Liver (tissue), 9 donors: Measurements from ENCODE around the gene CHRD. TPM values are rescaled to one million over a fixed set of nuclear protein-coding genes. Genes with fewer than 3 reads are reported as not detected.
A peak's percentile ranks its signal among the peaks of the same experiment; 100 is the strongest.

Source experiments
- DNase-seq: peaks from one replicate; pipeline ENCODE4 v3.0.0-alpha.2; 2017; ENCODE audit warnings: low spot score
- H3K27ac ChIP-seq, 2 donors: one replicate each; pipeline ENCODE4 v1.7.0; 2013; ENCODE audit warnings: inconsistent platforms in 2 of 2, low read length in 2 of 2, control low read depth in 1 of 2, low read depth in 1 of 2, mild to moderate bottlenecking in 1 of 2
- H3K27me3 ChIP-seq, 4 donors: one replicate each; pipeline versions ENCODE4 v1.6.1 to v1.7.0; 2013; ENCODE audit warnings: low read length in 3 of 4, inconsistent platforms in 1 of 4, mild to moderate bottlenecking in 1 of 4, moderate library complexity in 1 of 4; ENCODE audit not compliant: control insufficient read depth in 4 of 4, insufficient read depth in 4 of 4
- H3K36me3 ChIP-seq, 4 donors: one replicate each; pipeline versions ENCODE4 v1.6.1 to v1.7.0; 2013; ENCODE audit warnings: low read length in 3 of 4, mild to moderate bottlenecking in 3 of 4, low read depth in 1 of 4, moderate library complexity in 1 of 4; ENCODE audit not compliant: control insufficient read depth in 4 of 4, insufficient read depth in 3 of 4
- H3K4me1 ChIP-seq, 4 donors: one replicate each; pipeline versions ENCODE4 v1.6.1 to v1.7.0; 2013; ENCODE audit warnings: low read length in 3 of 4, mild to moderate bottlenecking in 3 of 4, moderate library complexity in 1 of 4; ENCODE audit not compliant: control insufficient read depth in 4 of 4, insufficient read depth in 4 of 4
- H3K4me3 ChIP-seq, 3 donors: one replicate each; pipeline versions ENCODE4 v1.6.1 to v1.7.0; 2013; ENCODE audit warnings: low read length in 3 of 3, control low read depth in 1 of 3, low read depth in 1 of 3, mild to moderate bottlenecking in 1 of 3
- H3K9ac ChIP-seq, 2 donors: one replicate each; pipeline ENCODE4 v1.7.0; 2013; ENCODE audit warnings: low read length in 2 of 2, mild to moderate bottlenecking in 2 of 2, moderate library complexity in 2 of 2, control low read depth in 1 of 2, low read depth in 1 of 2
- H3K9me3 ChIP-seq, 4 donors: one replicate each; pipeline versions ENCODE4 v1.6.1 to v1.7.0; 2013; ENCODE audit warnings: low read length in 3 of 4; ENCODE audit not compliant: control insufficient read depth in 4 of 4
- EGR1 ChIP-seq, 2 donors: IDR thresholded peaks; 2 replicates each; pipeline ENCODE4 v1.6.1; 2016 to 2018; ENCODE audit warnings: antibody characterized with exemption in 2 of 2, low read depth in 2 of 2
- FOXA1 ChIP-seq: IDR thresholded peaks from 2 replicates; pipeline ENCODE4 v1.6.1; 2016; ENCODE audit warnings: antibody characterized with exemption
- FOXA2 ChIP-seq: IDR thresholded peaks from 2 replicates; pipeline ENCODE4 v1.6.1; 2016; ENCODE audit warnings: antibody characterized with exemption
- GABPA ChIP-seq, 2 donors: IDR thresholded peaks in 1 of 2; conservative IDR thresholded peaks in 1 of 2; 2 replicates each; pipeline ENCODE4 v1.6.1; 2016; ENCODE audit warnings: antibody characterized with exemption in 2 of 2, mild to moderate bottlenecking in 1 of 2, moderate library complexity in 1 of 2
- HNF4A ChIP-seq, 2 donors: conservative IDR thresholded peaks; 2 replicates each; pipeline ENCODE4 v1.6.1; 2016; ENCODE audit warnings: antibody characterized with exemption in 2 of 2, mild to moderate bottlenecking in 2 of 2
- HNF4G ChIP-seq: IDR thresholded peaks from 2 replicates; pipeline ENCODE4 v1.6.1; 2016; ENCODE audit warnings: antibody characterized with exemption
- JUND ChIP-seq, 2 donors: IDR thresholded peaks; 2 replicates each; pipeline ENCODE4 v1.6.1; 2016; ENCODE audit warnings: antibody characterized with exemption in 2 of 2
- NR2F2 ChIP-seq: IDR thresholded peaks from 2 replicates; pipeline ENCODE4 v1.6.1; 2016; ENCODE audit warnings: antibody characterized with exemption
- RAD21 ChIP-seq, 2 donors: IDR thresholded peaks; 2 replicates each; pipeline ENCODE4 v1.6.1; 2016; ENCODE audit warnings: antibody characterized with exemption in 2 of 2, mild to moderate bottlenecking in 2 of 2
- RXRA ChIP-seq, 2 donors: IDR thresholded peaks; 2 replicates each; pipeline ENCODE4 v1.6.1; 2017 to 2018; ENCODE audit warnings: antibody characterized with exemption in 2 of 2, mild to moderate bottlenecking in 1 of 2
- SP1 ChIP-seq: IDR thresholded peaks from 2 replicates; pipeline ENCODE4 v1.6.1; 2018; ENCODE audit warnings: antibody characterized with exemption, mild to moderate bottlenecking
- TAF1 ChIP-seq: conservative IDR thresholded peaks from 2 replicates; pipeline ENCODE4 v1.6.1; 2016; ENCODE audit warnings: antibody characterized with exemption, mild to moderate bottlenecking
- YY1 ChIP-seq: IDR thresholded peaks from 2 replicates; pipeline ENCODE4 v1.6.1; 2016; ENCODE audit warnings: antibody characterized with exemption, mild to moderate bottlenecking
- WGBS: extraction: QIAGEN DNeasy Blood & Tissue Kit; methylation state at CpG from one replicate; pipeline ENCODE4 v1.1.7; 2013; 5-methylcytosine and 5-hydroxymethylcytosine counted together
- polyA plus RNA-seq, 2 donors: library from polyadenylated mRNA; stranded (reverse) in 1 of 2; unstranded in 1 of 2; fragments of 200-250 nt in 1 of 2; fragments of >200 nt in 1 of 2; fragmentation: Nextera tagmentation in 1 of 2; extraction: Ambion mirVana in 1 of 2; gene quantifications; one replicate each; pipeline versions ENCODE4 v1.2.1 to v1.2.3, GENCODE V29; 2013 to 2015
- total RNA-seq, 2 donors: library from RNA; depleted of rRNA; stranded (reverse); fragments of >200 nt; gene quantifications; one replicate each; pipeline ENCODE4 v1.2.3, GENCODE V29; 2014
- TF ChIP-seq, protein P1 (sequence below): fragments of 150-350 bp; IDR thresholded peaks from 2 replicates; pipeline ENCODE4 v1.5.1; 2017; ENCODE audit warnings: improper control_type of control experiment, low read depth, low read length; ENCODE audit not compliant: missing input control
- TF ChIP-seq, protein P2 (sequence below): IDR thresholded peaks from 2 replicates; pipeline ENCODE4 v1.6.1; 2016; ENCODE audit warnings: antibody characterized with exemption, mild to moderate bottlenecking
- TF ChIP-seq, protein P3 (sequence below): IDR thresholded peaks from 2 replicates; pipeline ENCODE4 v1.6.1; 2016; ENCODE audit warnings: antibody characterized with exemption
- TF ChIP-seq, protein P4 (sequence below): IDR thresholded peaks from 2 replicates; pipeline ENCODE4 v1.6.1; 2016; ENCODE audit warnings: antibody characterized with exemption
- TF ChIP-seq, protein P5 (sequence below): IDR thresholded peaks from 2 replicates; pipeline ENCODE4 v1.6.1; 2016; ENCODE audit warnings: antibody characterized with exemption
- donor health status: healthy.
- donor health status: healthy.
- donor health status: healthy.
- donor health status: healthy.
- donor health status: healthy.

The CHRD gene
- total and polyA plus RNA-seq, 4 donors = 9.2 to 66.4 (median 34.9) TPM

DNA sequence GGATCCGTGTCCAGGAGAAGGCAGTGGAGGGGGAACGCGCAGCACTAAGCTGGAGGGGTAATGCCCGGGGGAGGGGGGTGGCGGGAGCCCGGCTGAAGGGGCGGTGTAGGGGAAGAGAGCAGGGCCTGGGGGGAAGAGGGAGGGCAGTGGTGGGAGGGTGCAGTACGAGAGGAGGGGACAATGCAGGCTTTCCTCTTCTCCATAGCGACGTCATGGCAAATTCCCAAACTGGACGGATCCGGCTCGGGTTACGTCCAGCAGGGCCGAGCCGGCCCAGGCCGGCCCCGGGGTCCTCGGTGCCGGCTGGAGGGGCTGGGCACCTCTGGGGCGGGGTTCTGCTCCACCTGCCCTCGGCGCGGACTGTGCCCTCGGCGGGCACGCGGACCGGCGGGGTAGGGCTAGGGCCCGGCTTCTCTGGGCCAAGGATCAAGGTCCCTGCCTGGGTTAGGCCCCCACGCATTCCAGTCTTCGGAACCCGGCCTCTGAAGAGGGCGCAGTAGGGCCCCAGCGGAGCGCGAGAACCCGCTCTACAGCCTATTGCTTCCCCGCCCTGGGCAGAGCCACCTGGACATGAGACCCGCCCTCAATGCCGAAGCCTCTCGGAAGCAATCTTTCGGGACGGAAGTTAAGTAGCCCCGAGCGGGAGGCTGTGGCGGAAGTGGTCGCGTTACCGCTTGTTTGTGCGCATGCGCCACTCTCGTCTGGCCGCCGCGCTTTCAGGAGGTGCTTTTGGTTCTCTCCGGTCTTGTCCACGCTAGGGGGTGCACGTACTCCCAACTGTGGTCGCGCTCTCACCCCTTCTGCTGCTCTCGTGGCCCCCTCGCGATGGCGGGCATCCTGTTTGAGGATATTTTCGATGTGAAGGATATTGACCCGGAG, 16.9 kb upstream of the CHRD start:
- TF ChIP-seq RAD21 (IDR thresholded peaks at IDR 0.05) (peak; percentile 56 to 65), HNF4A (conservative IDR thresholded peaks at IDR 0.05) (peak; percentile 80 to 92), EGR1 (IDR thresholded peaks at IDR 0.05; ENCODE audit: low read depth in 2 of 2) (peak; percentile 65 to 72), TAF1 (no peak), RXRA (IDR thresholded peaks at IDR 0.05) (peak; percentile 36 to 56), JUND (IDR thresholded peaks at IDR 0.05) (no peak), GABPA (IDR thresholded peaks at IDR 0.05 in 1 of 2, conservative IDR thresholded peaks at IDR 0.05 in 1 of 2) (peak; percentile 82 to 96), NR2F2 (no peak), FOXA2 (no peak), YY1 (peak; percentile 44), FOXA1 (peak; percentile 31), SP1 (peak; percentile 79), HNF4G (peak; percentile 66)
- TF ChIP-seq, protein P1, sequence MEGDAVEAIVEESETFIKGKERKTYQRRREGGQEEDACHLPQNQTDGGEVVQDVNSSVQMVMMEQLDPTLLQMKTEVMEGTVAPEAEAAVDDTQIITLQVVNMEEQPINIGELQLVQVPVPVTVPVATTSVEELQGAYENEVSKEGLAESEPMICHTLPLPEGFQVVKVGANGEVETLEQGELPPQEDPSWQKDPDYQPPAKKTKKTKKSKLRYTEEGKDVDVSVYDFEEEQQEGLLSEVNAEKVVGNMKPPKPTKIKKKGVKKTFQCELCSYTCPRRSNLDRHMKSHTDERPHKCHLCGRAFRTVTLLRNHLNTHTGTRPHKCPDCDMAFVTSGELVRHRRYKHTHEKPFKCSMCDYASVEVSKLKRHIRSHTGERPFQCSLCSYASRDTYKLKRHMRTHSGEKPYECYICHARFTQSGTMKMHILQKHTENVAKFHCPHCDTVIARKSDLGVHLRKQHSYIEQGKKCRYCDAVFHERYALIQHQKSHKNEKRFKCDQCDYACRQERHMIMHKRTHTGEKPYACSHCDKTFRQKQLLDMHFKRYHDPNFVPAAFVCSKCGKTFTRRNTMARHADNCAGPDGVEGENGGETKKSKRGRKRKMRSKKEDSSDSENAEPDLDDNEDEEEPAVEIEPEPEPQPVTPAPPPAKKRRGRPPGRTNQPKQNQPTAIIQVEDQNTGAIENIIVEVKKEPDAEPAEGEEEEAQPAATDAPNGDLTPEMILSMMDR = peak; percentile 38
- TF ChIP-seq, protein P2, sequence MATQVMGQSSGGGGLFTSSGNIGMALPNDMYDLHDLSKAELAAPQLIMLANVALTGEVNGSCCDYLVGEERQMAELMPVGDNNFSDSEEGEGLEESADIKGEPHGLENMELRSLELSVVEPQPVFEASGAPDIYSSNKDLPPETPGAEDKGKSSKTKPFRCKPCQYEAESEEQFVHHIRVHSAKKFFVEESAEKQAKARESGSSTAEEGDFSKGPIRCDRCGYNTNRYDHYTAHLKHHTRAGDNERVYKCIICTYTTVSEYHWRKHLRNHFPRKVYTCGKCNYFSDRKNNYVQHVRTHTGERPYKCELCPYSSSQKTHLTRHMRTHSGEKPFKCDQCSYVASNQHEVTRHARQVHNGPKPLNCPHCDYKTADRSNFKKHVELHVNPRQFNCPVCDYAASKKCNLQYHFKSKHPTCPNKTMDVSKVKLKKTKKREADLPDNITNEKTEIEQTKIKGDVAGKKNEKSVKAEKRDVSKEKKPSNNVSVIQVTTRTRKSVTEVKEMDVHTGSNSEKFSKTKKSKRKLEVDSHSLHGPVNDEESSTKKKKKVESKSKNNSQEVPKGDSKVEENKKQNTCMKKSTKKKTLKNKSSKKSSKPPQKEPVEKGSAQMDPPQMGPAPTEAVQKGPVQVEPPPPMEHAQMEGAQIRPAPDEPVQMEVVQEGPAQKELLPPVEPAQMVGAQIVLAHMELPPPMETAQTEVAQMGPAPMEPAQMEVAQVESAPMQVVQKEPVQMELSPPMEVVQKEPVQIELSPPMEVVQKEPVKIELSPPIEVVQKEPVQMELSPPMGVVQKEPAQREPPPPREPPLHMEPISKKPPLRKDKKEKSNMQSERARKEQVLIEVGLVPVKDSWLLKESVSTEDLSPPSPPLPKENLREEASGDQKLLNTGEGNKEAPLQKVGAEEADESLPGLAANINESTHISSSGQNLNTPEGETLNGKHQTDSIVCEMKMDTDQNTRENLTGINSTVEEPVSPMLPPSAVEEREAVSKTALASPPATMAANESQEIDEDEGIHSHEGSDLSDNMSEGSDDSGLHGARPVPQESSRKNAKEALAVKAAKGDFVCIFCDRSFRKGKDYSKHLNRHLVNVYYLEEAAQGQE = peak; percentile 75
- TF ChIP-seq, protein P3, sequence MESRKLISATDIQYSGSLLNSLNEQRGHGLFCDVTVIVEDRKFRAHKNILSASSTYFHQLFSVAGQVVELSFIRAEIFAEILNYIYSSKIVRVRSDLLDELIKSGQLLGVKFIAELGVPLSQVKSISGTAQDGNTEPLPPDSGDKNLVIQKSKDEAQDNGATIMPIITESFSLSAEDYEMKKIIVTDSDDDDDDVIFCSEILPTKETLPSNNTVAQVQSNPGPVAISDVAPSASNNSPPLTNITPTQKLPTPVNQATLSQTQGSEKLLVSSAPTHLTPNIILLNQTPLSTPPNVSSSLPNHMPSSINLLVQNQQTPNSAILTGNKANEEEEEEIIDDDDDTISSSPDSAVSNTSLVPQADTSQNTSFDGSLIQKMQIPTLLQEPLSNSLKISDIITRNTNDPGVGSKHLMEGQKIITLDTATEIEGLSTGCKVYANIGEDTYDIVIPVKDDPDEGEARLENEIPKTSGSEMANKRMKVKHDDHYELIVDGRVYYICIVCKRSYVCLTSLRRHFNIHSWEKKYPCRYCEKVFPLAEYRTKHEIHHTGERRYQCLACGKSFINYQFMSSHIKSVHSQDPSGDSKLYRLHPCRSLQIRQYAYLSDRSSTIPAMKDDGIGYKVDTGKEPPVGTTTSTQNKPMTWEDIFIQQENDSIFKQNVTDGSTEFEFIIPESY = no peak
- TF ChIP-seq, protein P4, sequence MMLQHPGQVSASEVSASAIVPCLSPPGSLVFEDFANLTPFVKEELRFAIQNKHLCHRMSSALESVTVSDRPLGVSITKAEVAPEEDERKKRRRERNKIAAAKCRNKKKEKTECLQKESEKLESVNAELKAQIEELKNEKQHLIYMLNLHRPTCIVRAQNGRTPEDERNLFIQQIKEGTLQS = no peak
- TF ChIP-seq, protein P5, sequence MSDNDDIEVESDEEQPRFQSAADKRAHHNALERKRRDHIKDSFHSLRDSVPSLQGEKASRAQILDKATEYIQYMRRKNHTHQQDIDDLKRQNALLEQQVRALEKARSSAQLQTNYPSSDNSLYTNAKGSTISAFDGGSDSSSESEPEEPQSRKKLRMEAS = peak; percentile 82
- H3K27me3 ChIP-seq = no peaks in the 10 kb centered on the region
- peak overlapping the region; percentile 92 for H3K9ac ChIP-seq
- under 1% methylated on average over 68 of the region's 68 CpGs for WGBS
- peak overlapping the region; percentile 88 to 97 (median 96) for H3K4me3 ChIP-seq
- peak overlapping the region; percentile 92 to 98 for H3K27ac ChIP-seq
- no peaks in the 10 kb centered on the region for H3K9me3 ChIP-seq
- DNase-seq = peak; percentile 93
- H3K36me3 ChIP-seq = peaks cover 0 to 12% (median 2%) of the 10 kb centered on the region in 4 donors
- H3K4me1 ChIP-seq = peaks cover 2 to 28% (median 12%) of the 10 kb centered on the region in 4 donors
